Kidney (tissue), 14 donors: ENCODE results near the gene ACP7. TPM values are rescaled to one million over a fixed set of nuclear protein-coding genes. Genes with fewer than 3 reads are reported as not detected.
"Not testable (repeated sequence)": the region's sequence is repeated elsewhere in the genome, so short reads cannot be mapped to it uniquely, and the experiment has no call there.

Experiments used
- DNase-seq, 5 donors: peaks; one replicate each; pipeline ENCODE4 v3.0.0-alpha.2; 2013 to 2020
- FAIRE-seq: peaks from 2 replicates; lab custom pipeline; 2012; peaks lifted over from hg19 to GRCh38; lab: Jason Lieb, UNC
- H3K27ac ChIP-seq, 2 donors: one replicate each; pipeline ENCODE4 v1.7.0; 2013; ENCODE audit warnings: low read depth in 2 of 2, low read length in 2 of 2, inconsistent platforms in 1 of 2
- H3K27me3 ChIP-seq: one replicate; pipeline ENCODE4 v1.7.1; 2013; ENCODE audit warnings: low read length, inconsistent platforms; ENCODE audit not compliant: control insufficient read depth, insufficient read depth
- H3K36me3 ChIP-seq, 3 donors: one replicate each; pipeline versions ENCODE4 v1.7.0 to v1.7.1; 2013; ENCODE audit warnings: low read length in 3 of 3, control low read depth in 1 of 3, inconsistent platforms in 1 of 3; ENCODE audit not compliant: insufficient read depth in 3 of 3, control insufficient read depth in 2 of 3
- H3K4me1 ChIP-seq, 3 donors: one replicate each; pipeline versions ENCODE4 v1.7.0 to v1.7.1; 2013; ENCODE audit warnings: low read length in 3 of 3, inconsistent platforms in 1 of 3, low read depth in 1 of 3; ENCODE audit not compliant: control insufficient read depth in 2 of 3, insufficient read depth in 2 of 3
- H3K4me3 ChIP-seq, 3 donors: one replicate each; pipeline versions ENCODE4 v1.7.0 to v1.8.1; 2013; ENCODE audit warnings: low read length in 3 of 3, control low read depth in 1 of 3, inconsistent platforms in 1 of 3
- H3K9ac ChIP-seq, 3 donors: one replicate each; pipeline versions ENCODE4 v1.7.0 to v1.7.1; 2013; ENCODE audit warnings: low read length in 3 of 3, control low read depth in 1 of 3, inconsistent platforms in 1 of 3
- H3K9me3 ChIP-seq, 3 donors: one replicate each; pipeline versions ENCODE4 v1.7.0 to v1.7.1; 2013; ENCODE audit warnings: low read length in 3 of 3, control low read depth in 1 of 3, inconsistent platforms in 1 of 3; ENCODE audit not compliant: control insufficient read depth in 2 of 3, insufficient read depth in 1 of 3
- intact Hi-C: fragments of 100-400 bp; cut with DNase I; formaldehyde crosslinking; loops from one replicate; pipeline ENCODE4 v1.11.1; 2022
- polyA plus RNA-seq: library from polyadenylated mRNA; stranded (reverse); fragments of 350-450 nt; fragmentation: Illumina TruSeq; extraction: RNeasy Lipid Tissue Mini Kit (QIAGEN cat#74804); gene quantifications from one replicate; pipeline ENCODE4 v1.2.3, GENCODE V29; 2014; ENCODE audit warnings: low read depth, low replicate concordance; ENCODE audit not compliant: insufficient read depth
- total RNA-seq: library from RNA; stranded (reverse); fragmentation: NEBNext Ultra II Directional; extraction: Animal tissue kit (Norgen Biotek cat#: 25700); gene quantifications from one replicate; pipeline ENCODE4 v1.2.1, GENCODE V29; 2021
- TF ChIP-seq, protein P1 (sequence below): IDR thresholded peaks from 3 replicates; pipeline ENCODE4 v1.5.1; 2012; ENCODE audit warnings: mild to moderate bottlenecking, moderate library complexity, borderline replicate concordance; ENCODE audit not compliant: insufficient read depth; ENCODE audit errors: extremely low read depth
- donor health status: control.
- donor health status: control.
- donor health status: control.
- donor health status: control.
- donor health status: control.
- donor health status: DM: yes; HTN: yes; CAD: no.
- donor health status: Normal renal cell carcinoma (clear cell type).

The ACP7 gene
- total and polyA plus RNA-seq, 2 donors from 2014 or later, result 0.13 TPM; not detected in 1

DNA sequence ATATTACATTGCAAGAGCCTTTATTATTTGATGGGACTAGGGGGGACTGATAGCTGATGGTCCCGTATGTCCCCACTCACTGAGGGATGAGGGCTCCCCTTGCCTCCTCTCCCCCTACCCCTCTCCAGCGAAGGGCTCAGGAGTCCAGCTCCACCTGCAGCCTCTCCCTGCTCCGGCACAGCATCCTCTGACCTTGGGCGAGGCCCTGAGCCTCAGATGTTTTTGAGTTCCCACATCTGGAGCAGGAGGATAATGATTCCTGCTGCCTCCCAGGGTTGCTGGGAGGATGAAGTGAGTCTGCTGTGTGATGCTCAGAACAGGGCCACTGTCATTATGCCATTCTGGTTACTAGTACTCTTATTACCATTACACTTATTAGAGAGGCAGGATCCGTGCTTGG lies 56.4 kb downstream of the ACP7 start:
- no peak overlapping the region for H3K9ac ChIP-seq
- no peaks in the 10 kb centered on the region for H3K36me3 ChIP-seq
- no peak overlapping the region for H3K27ac ChIP-seq
- intact Hi-C loops, result no loop called here
- H3K4me1 ChIP-seq, result peaks cover 0 to 60% (median 22%) of the 10 kb centered on the region in 3 donors
- FAIRE-seq (no peak), DNase-seq (no peak)
- no peaks in the 10 kb centered on the region for H3K27me3 ChIP-seq
- no peaks in the 10 kb centered on the region for H3K9me3 ChIP-seq
- H3K4me3 ChIP-seq, result no peak overlapping the region
- TF ChIP-seq, protein P1, sequence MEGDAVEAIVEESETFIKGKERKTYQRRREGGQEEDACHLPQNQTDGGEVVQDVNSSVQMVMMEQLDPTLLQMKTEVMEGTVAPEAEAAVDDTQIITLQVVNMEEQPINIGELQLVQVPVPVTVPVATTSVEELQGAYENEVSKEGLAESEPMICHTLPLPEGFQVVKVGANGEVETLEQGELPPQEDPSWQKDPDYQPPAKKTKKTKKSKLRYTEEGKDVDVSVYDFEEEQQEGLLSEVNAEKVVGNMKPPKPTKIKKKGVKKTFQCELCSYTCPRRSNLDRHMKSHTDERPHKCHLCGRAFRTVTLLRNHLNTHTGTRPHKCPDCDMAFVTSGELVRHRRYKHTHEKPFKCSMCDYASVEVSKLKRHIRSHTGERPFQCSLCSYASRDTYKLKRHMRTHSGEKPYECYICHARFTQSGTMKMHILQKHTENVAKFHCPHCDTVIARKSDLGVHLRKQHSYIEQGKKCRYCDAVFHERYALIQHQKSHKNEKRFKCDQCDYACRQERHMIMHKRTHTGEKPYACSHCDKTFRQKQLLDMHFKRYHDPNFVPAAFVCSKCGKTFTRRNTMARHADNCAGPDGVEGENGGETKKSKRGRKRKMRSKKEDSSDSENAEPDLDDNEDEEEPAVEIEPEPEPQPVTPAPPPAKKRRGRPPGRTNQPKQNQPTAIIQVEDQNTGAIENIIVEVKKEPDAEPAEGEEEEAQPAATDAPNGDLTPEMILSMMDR, result no peak

DNA sequence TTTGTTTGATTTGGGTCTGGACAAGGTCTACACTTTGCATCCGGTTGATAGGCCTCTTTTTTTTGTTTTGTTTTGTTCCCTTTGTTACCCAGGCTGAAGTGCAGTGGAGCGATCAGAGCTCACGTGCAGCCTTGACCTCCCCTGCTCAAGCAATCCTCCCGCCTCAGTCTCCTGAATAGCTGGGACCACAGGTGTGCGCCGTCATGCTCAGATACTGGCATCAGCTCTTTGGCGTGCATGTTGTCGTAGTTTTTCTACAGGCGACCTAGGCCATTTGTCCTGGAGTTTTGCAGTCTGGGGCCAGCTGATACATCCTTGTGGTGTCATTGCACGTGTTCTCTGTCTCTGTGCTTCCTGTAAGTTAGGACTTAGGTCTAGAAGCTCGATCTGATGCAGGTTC lies 57.8 kb downstream of the ACP7 start:
- no peak overlapping the region for H3K4me3 ChIP-seq
- DNase-seq, result peak in 1 of 5 donors; percentile 31
- no peaks in the 10 kb centered on the region for H3K36me3 ChIP-seq
- H3K27ac ChIP-seq, result no peak overlapping the region
- H3K4me1 ChIP-seq, result peaks cover 0 to 52% (median 22%) of the 10 kb centered on the region in 3 donors
- H3K9me3 ChIP-seq, result no peaks in the 10 kb centered on the region
- H3K27me3 ChIP-seq, result no peaks in the 10 kb centered on the region
- FAIRE-seq, result no peak
- TF ChIP-seq, protein P1, result no peak
- H3K9ac ChIP-seq, result no peak overlapping the region
- intact Hi-C loops, result no loop called here

DNA sequence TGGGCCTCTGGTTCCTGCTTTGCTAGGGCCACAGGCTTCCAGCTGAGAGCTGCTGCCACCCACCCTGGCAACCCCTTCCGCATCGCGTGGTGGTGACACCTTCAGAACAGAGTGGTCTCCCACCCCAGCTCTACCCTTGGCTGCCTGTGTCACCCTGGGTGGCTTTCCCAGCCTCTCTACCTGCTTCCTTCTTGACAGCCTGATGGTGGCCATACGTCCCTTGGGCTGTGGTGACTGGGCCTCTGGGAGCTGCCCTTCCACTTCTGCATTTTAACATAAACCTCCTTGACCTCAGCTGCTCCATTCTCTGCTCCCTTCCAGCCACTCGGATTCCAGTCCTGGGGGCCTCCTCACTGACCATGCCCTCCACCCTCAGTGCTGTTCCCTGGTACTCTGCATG lies 58.5 kb downstream of the ACP7 start:
- H3K4me3 ChIP-seq, result no peak overlapping the region
- no peaks in the 10 kb centered on the region for H3K9me3 ChIP-seq
- no peak overlapping the region for H3K9ac ChIP-seq
- H3K27ac ChIP-seq, result no peak overlapping the region
- peaks cover 0 to 48% (median 22%) of the 10 kb centered on the region in 3 donors for H3K4me1 ChIP-seq
- intact Hi-C loops, result no loop called here
- TF ChIP-seq, protein P1, result no peak
- H3K36me3 ChIP-seq, result no peaks in the 10 kb centered on the region
- DNase-seq, result peak in 1 of 5 donors; percentile 34
- H3K27me3 ChIP-seq, result no peaks in the 10 kb centered on the region
- FAIRE-seq, result no peak

DNA sequence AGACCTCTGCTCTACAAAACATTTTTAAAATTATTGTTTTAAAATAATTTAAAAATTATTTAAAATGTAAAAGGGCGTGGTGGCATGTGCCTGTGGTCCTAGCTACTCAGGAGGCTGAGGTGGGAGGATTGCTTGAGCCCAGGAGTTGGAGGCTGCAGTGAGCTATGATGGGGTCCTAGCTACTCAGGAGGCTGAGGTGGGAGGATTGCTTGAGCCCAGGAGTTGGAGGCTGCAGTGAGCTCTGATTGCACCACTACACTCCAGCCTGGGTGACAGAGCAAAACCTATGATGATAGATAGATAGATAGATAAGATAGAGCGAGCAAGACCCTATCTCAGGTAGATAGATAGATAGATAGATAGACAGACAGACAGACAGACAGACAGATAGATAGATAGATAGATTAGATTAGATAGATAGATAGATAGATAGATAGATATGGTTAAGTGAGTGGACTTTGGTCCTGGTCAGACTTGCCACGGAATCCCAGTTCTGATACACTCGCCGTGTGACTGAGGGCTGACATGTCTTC lies 59.7 kb downstream of the ACP7 start:
- DNase-seq, FAIRE-seq, H3K9ac ChIP-seq, H3K36me3 ChIP-seq, H3K27ac ChIP-seq, H3K4me3 ChIP-seq, intact Hi-C loops, H3K9me3 ChIP-seq, H3K27me3 ChIP-seq: not testable (repeated sequence)
- H3K4me1 ChIP-seq, result peaks cover 0 to 42% (median 16%) of the 10 kb centered on the region in 3 donors
